SK-N-SH (cell line): ENCODE results near the gene OR1K1. TPM values are rescaled to one million over a fixed set of nuclear protein-coding genes. Genes with fewer than 3 reads are reported as not detected.

Experiments
- CTCF ChIA-PET: fragments of 300-600, 350-600 bp; formaldehyde crosslinking; extraction: SDS; loops from one replicate; lab custom pipeline; 2021; lab: Yijun Ruan, JAX
- POLR2A ChIA-PET: fragments of 350-600 bp; sonication (Branson Sonifier 250); formaldehyde crosslinking; extraction: SDS; loops from one replicate; lab custom pipeline; 2020; ENCODE audit warnings: antibody characterized with exemption, inconsistent platforms; lab: Yijun Ruan, JAX
- DNase-seq: peaks from one replicate; pipeline ENCODE4 v3.0.0; 2012
- H2AFZ ChIP-seq: fragments of 200-600 bp; sonication (generic); 2 replicates; pipeline ENCODE4 v1.8.1; 2016; ENCODE audit warnings: antibody characterized with exemption, mild to moderate bottlenecking, low read depth
- H3F3A ChIP-seq: fragments of 200-600 bp; sonication (generic); replicated peaks from 2 replicates; pipeline ENCODE3; 2016; ENCODE audit warnings: antibody characterized with exemption, mild to moderate bottlenecking; ENCODE audit not compliant: insufficient read depth
- H3K27ac ChIP-seq, 2 experiments: fragments of 200-500 bp in 1 of 2; fragments of 200-600 bp in 1 of 2; sonication (Bioruptor generic) in 1 of 2; sonication (generic), shearing (Covaris generic) in 1 of 2; 2 replicates each; pipeline versions ENCODE4 v1.5.1 to v1.6.1; 2014 to 2016; ENCODE audit warnings: low read depth in 2 of 2, inconsistent platforms in 1 of 2, low read length in 1 of 2, mild to moderate bottlenecking in 1 of 2, mixed read lengths in 1 of 2
- H3K27me3 ChIP-seq: fragments of 200-600 bp; sonication (generic), shearing (Covaris generic); 2 replicates; pipeline ENCODE4 v1.6.1; 2016; ENCODE audit warnings: mixed run types; ENCODE audit not compliant: insufficient read depth
- H3K36me3 ChIP-seq, 2 experiments: fragments of 200-500 bp in 1 of 2; fragments of 200-600 bp in 1 of 2; sonication (Bioruptor generic) in 1 of 2; sonication (generic) in 1 of 2; replicated peaks in 1 of 2; 2 replicates each; pipeline versions ENCODE3 to v1.5.1; 2014 to 2016; ENCODE audit warnings: low read length in 1 of 2, mild to moderate bottlenecking in 1 of 2; ENCODE audit not compliant: insufficient read depth in 2 of 2, control insufficient read depth in 1 of 2
- H3K4me1 ChIP-seq, 2 experiments: fragments of 200-500 bp in 1 of 2; fragments of 200-600 bp in 1 of 2; sonication (Bioruptor generic) in 1 of 2; sonication (generic), shearing (Covaris generic) in 1 of 2; 2 replicates each; pipeline versions ENCODE4 v1.5.1 to v1.6.1; 2014 to 2016; ENCODE audit warnings: low read depth in 1 of 2, low read length in 1 of 2, mixed run types in 1 of 2; ENCODE audit not compliant: insufficient read depth in 2 of 2, control insufficient read depth in 1 of 2
- H3K4me2 ChIP-seq: fragments of 200-600 bp; sonication (generic), shearing (Covaris generic); 2 replicates; pipeline ENCODE4 v1.6.1; 2017; ENCODE audit warnings: mixed run types
- H3K4me3 ChIP-seq, 2 experiments: fragments of 200-500 bp in 1 of 2; fragments of 200-600 bp in 1 of 2; sonication (Bioruptor generic) in 1 of 2; sonication (generic), shearing (Covaris generic) in 1 of 2; 2 replicates each; pipeline versions ENCODE4 v1.5.1 to v1.8.1; 2014 to 2016; ENCODE audit warnings: low read depth in 2 of 2, inconsistent platforms in 1 of 2, low read length in 1 of 2, mild to moderate bottlenecking in 1 of 2, mixed read lengths in 1 of 2, moderate library complexity in 1 of 2
- H3K79me2 ChIP-seq: fragments of 200-600 bp; sonication (generic); 2 replicates; pipeline ENCODE4 v1.8.1; 2017; ENCODE audit warnings: mild to moderate bottlenecking; ENCODE audit not compliant: insufficient read depth
- H3K9ac ChIP-seq: fragments of 200-600 bp; sonication (generic); 2 replicates; pipeline ENCODE4 v1.6.1; 2017; ENCODE audit warnings: mixed run types
- H3K9me2 ChIP-seq: fragments of 200-600 bp; sonication (generic); 2 replicates; pipeline ENCODE4 v1.6.1; 2017; ENCODE audit warnings: mixed run types
- H3K9me3 ChIP-seq: fragments of 200-600 bp; sonication (generic); 2 replicates; pipeline ENCODE4 v1.6.1; 2017; ENCODE audit warnings: mixed run types, mild to moderate bottlenecking, moderate library complexity
- H4K20me1 ChIP-seq: fragments of 200-600 bp; sonication (generic); 2 replicates; pipeline ENCODE4 v1.6.1; 2017; ENCODE audit warnings: mild to moderate bottlenecking, mixed run types; ENCODE audit not compliant: insufficient read depth
- CHD2 ChIP-seq: fragments of 150-350 bp; IDR thresholded peaks from 2 replicates; pipeline ENCODE4 v1.6.1; 2018; ENCODE audit warnings: low read length; ENCODE audit not compliant: partially characterized antibody
- EP300 ChIP-seq, 2 experiments: IDR thresholded peaks; 2 replicates each; pipeline versions ENCODE4 v1.4.0 to v1.6.1; 2012; ENCODE audit warnings: borderline replicate concordance in 1 of 2, low read depth in 1 of 2, low read length in 1 of 2
- IRF3 ChIP-seq: fragments of 150-350 bp; IDR thresholded peaks from 2 replicates; pipeline ENCODE4 v1.6.1; 2016; ENCODE audit warnings: mild to moderate bottlenecking, low read depth, low read length
- MAX ChIP-seq: IDR thresholded peaks from 2 replicates; pipeline ENCODE4 v1.4.0; 2012; ENCODE audit warnings: low read depth
- MEF2A ChIP-seq: IDR thresholded peaks from 2 replicates; pipeline ENCODE4 v1.4.0; 2012; ENCODE audit warnings: low read depth, borderline replicate concordance
- NFIC ChIP-seq: IDR thresholded peaks from 2 replicates; pipeline ENCODE4 v1.4.0; 2012; ENCODE audit warnings: borderline replicate concordance
- NRF1 ChIP-seq: IDR thresholded peaks from 2 replicates; pipeline ENCODE4 v1.6.1; 2012; ENCODE audit warnings: low read depth, mild to moderate bottlenecking, low read length
- PBX3 ChIP-seq: IDR thresholded peaks from 2 replicates; pipeline ENCODE4; 2012
- RAD21 ChIP-seq: IDR thresholded peaks from 2 replicates; pipeline ENCODE4 v1.6.1; 2012; ENCODE audit warnings: mild to moderate bottlenecking, low read length
- RFX5 ChIP-seq: IDR thresholded peaks from 2 replicates; pipeline ENCODE4 v1.6.1; 2012; ENCODE audit warnings: mild to moderate bottlenecking, improper control_type of control experiment, low read length
- RXRA ChIP-seq: IDR thresholded peaks from 2 replicates; pipeline ENCODE4 v1.4.0; 2012; ENCODE audit warnings: low read depth, mild to moderate bottlenecking, borderline replicate concordance
- SIN3A ChIP-seq: IDR thresholded peaks from 2 replicates; pipeline ENCODE4 v1.6.1; 2012; ENCODE audit warnings: low read depth, mild to moderate bottlenecking, low read length, moderate library complexity, borderline replicate concordance
- SMC3 ChIP-seq: IDR thresholded peaks from 2 replicates; pipeline ENCODE4 v1.6.1; 2012; ENCODE audit warnings: low read depth, low read length, improper control_type of control experiment
- TEAD4 ChIP-seq: IDR thresholded peaks from 2 replicates; pipeline ENCODE4 v1.4.0; 2012; ENCODE audit warnings: mild to moderate bottlenecking, borderline replicate concordance; ENCODE audit not compliant: insufficient read depth
- WGBS: methylation state at CpG from one replicate; pipeline ENCODE4 v1.1.6; 2017; ENCODE audit warnings: low lambda C conversion rate; 5-methylcytosine and 5-hydroxymethylcytosine counted together
- polyA plus RNA-seq, 3 experiments: library from polyadenylated mRNA; depleted of rRNA; stranded (reverse); fragments of >200 nt; gene quantifications; 2 replicates each; pipeline ENCODE4 v1.2.3, GENCODE V29; 2012
- TF ChIP-seq, protein P1 (sequence below): IDR thresholded peaks from 2 replicates; pipeline ENCODE4 v1.6.1; 2012; ENCODE audit warnings: mild to moderate bottlenecking, low read depth, low read length, moderate library complexity
- TF ChIP-seq, protein P2 (sequence below): fragments of 200-600 bp; sonication (generic); IDR thresholded peaks from 2 replicates; pipeline ENCODE4 v1.6.1; 2017; ENCODE audit warnings: antibody characterized with exemption, mild to moderate bottlenecking, moderate library complexity

OR1K1 gene
- polyA plus RNA-seq, 1 of the 3 experiments (the other 2 are of a cell fraction), result not detected

DNA sequence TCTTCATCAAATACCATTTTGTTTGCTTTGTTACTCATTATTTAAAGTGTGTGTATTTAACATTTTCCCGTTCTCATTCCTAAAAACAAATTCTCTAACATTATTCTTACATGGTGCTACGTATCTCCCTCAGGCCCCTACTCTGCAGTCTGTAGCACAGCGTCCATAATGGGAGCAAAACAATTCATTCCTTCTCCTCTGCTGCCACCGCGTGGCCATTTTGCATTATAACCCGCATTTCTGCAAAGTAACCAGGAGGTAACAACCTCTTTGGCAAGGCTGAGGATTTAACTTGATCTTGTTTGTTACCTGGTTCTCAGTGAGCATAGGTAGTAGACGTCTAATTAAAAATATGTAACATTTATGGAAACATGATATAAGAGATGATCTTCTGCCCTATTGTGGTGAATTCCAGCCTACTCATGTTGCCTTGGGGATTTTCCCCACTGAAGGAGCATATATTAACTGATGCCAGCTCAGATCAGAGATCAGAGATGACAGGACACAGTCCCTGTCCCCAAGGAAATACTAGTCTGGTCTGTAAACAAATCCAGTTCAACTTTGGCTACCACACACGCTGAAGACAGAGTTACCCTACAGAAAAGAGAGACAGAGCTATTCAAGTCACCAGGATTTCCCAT lies 10.5 kb downstream of the OR1K1 start:
- peaks cover 0 to under 1% of the 10 kb centered on the region in 2 experiments for H3K36me3 ChIP-seq
- H3K79me2 ChIP-seq, result no peaks in the 10 kb centered on the region
- H3K27me3 ChIP-seq, result no peaks in the 10 kb centered on the region
- no peak overlapping the region for H3K27ac ChIP-seq
- 3% methylated on average over 8 of the region's 8 CpGs for WGBS
- CTCF ChIA-PET, result interaction anchor here (0.7 to 9.9 kb wide), 15 partner anchors 8 to 711 kb away, joined by 3 to 77 read pairs (median 7); partner anchors contain the start of genes OR1K1 and PDCL
- no peak overlapping the region for H3K4me2 ChIP-seq
- no peaks in the 10 kb centered on the region for H3F3A ChIP-seq
- no peak overlapping the region; a peak in 1 of 4 replicates for H3K4me3 ChIP-seq
- POLR2A ChIA-PET, result no interaction called here
- H3K9me2 ChIP-seq, result no peaks in the 10 kb centered on the region
- H3K9ac ChIP-seq, result no peak overlapping the region
- peak; percentile 78 for DNase-seq
- H4K20me1 ChIP-seq, result no peaks in the 10 kb centered on the region
- peaks cover 0 to under 1% of the 10 kb centered on the region in 2 experiments; a peak in 1 of 4 replicates for H3K4me1 ChIP-seq
- no peaks in the 10 kb centered on the region for H3K9me3 ChIP-seq
- TF ChIP-seq RXRA (no peak), RAD21 (peak; percentile 97), IRF3 (no peak), PBX3 (no peak), TEAD4 (no peak), SMC3 (peak; percentile 92), CHD2 (no peak), EP300 (IDR thresholded peaks at IDR 0.05; ENCODE audit: borderline replicate concordance in 1 of 2, low read depth in 1 of 2, low read length in 1 of 2) (no peak), MEF2A (no peak), NFIC (no peak), NRF1 (no peak), RFX5 (no peak), SIN3A (no peak), MAX (no peak)
- TF ChIP-seq, protein P1, sequence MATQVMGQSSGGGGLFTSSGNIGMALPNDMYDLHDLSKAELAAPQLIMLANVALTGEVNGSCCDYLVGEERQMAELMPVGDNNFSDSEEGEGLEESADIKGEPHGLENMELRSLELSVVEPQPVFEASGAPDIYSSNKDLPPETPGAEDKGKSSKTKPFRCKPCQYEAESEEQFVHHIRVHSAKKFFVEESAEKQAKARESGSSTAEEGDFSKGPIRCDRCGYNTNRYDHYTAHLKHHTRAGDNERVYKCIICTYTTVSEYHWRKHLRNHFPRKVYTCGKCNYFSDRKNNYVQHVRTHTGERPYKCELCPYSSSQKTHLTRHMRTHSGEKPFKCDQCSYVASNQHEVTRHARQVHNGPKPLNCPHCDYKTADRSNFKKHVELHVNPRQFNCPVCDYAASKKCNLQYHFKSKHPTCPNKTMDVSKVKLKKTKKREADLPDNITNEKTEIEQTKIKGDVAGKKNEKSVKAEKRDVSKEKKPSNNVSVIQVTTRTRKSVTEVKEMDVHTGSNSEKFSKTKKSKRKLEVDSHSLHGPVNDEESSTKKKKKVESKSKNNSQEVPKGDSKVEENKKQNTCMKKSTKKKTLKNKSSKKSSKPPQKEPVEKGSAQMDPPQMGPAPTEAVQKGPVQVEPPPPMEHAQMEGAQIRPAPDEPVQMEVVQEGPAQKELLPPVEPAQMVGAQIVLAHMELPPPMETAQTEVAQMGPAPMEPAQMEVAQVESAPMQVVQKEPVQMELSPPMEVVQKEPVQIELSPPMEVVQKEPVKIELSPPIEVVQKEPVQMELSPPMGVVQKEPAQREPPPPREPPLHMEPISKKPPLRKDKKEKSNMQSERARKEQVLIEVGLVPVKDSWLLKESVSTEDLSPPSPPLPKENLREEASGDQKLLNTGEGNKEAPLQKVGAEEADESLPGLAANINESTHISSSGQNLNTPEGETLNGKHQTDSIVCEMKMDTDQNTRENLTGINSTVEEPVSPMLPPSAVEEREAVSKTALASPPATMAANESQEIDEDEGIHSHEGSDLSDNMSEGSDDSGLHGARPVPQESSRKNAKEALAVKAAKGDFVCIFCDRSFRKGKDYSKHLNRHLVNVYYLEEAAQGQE, result no peak
- TF ChIP-seq, protein P2, sequence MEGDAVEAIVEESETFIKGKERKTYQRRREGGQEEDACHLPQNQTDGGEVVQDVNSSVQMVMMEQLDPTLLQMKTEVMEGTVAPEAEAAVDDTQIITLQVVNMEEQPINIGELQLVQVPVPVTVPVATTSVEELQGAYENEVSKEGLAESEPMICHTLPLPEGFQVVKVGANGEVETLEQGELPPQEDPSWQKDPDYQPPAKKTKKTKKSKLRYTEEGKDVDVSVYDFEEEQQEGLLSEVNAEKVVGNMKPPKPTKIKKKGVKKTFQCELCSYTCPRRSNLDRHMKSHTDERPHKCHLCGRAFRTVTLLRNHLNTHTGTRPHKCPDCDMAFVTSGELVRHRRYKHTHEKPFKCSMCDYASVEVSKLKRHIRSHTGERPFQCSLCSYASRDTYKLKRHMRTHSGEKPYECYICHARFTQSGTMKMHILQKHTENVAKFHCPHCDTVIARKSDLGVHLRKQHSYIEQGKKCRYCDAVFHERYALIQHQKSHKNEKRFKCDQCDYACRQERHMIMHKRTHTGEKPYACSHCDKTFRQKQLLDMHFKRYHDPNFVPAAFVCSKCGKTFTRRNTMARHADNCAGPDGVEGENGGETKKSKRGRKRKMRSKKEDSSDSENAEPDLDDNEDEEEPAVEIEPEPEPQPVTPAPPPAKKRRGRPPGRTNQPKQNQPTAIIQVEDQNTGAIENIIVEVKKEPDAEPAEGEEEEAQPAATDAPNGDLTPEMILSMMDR, result peak; percentile 77
- H2AFZ ChIP-seq, result no peak overlapping the region
